Astrocyte of the spinal cord (primary cell): ENCODE data around the gene PITPNM2.

Experiments
- DNase-seq: peaks from one replicate; pipeline ENCODE4 v3.0.0; 2011; ENCODE audit warnings: low read depth, low spot score
- H3K4me3 ChIP-seq: 2 replicates; pipeline ENCODE4 v1.5.1; 2011; ENCODE audit warnings: low read depth, mild to moderate bottlenecking, low read length, moderate library complexity
- CTCF ChIP-seq: IDR thresholded peaks from 2 replicates; pipeline ENCODE4 v1.5.1; 2012; ENCODE audit warnings: low read depth, mild to moderate bottlenecking, low read length, inconsistent platforms
- in situ Hi-C: cut with HindIII; loops from 2 replicates; pipeline ENCODE4 v1.10.0; 2017; ENCODE audit warnings: low sequenced_read_pairs

Gene PITPNM2

GRCh38 chr12:123114304-123115083 lies 36.4 kb downstream of the PITPNM2 start:
- no peak overlapping the region for H3K4me3 ChIP-seq
- in situ Hi-C loops: no loop called here
- TF ChIP-seq CTCF: no peak

GRCh38 chr12:123113026-123113425 lies 37.9 kb downstream of the PITPNM2 start:
- no peak for DNase-seq
- TF ChIP-seq CTCF: no peak
- H3K4me3 ChIP-seq: no peak overlapping the region
- in situ Hi-C loops: no loop called here

More at GRCh38 chr12:123114304-123115083, 36.4 kb downstream of the PITPNM2 start:
- no peak for DNase-seq

- DNase-seq: peak; percentile 80
- H3K4me3 ChIP-seq: no peak overlapping the region
- no peak for TF ChIP-seq CTCF
- in situ Hi-C loops: no loop called here
Measured at GRCh38 chr12:123111498-123112165, 39.3 kb downstream of the PITPNM2 start.

GRCh38 chr12:123109319-123109772 lies 41.5 kb downstream of the PITPNM2 start:
- peak; percentile 58 for DNase-seq
- TF ChIP-seq CTCF: no peak
- H3K4me3 ChIP-seq: no peak overlapping the region
- in situ Hi-C loops: no loop called here

GRCh38 chr12:123108682-123109066 lies 42.2 kb downstream of the PITPNM2 start:
- TF ChIP-seq CTCF: no peak
- in situ Hi-C loops: no loop called here
- DNase-seq: no peak

GRCh38 chr12:123107926-123108681 lies 42.8 kb downstream of the PITPNM2 start:
- in situ Hi-C loops: no loop called here
- H3K4me3 ChIP-seq: no peak overlapping the region
- TF ChIP-seq CTCF: no peak
- DNase-seq: no peak

More at GRCh38 chr12:123108682-123109066, 42.2 kb downstream of the PITPNM2 start:
- H3K4me3 ChIP-seq: no peak overlapping the region
